Epithelial cell of alveolus of lung (primary cell): ENCODE results near the gene CEP170B. TPM values are rescaled to one million over a fixed set of nuclear protein-coding genes. Genes with fewer than 3 reads are reported as not detected.

Experiments
- total RNA-seq: library from RNA; depleted of rRNA; stranded (reverse); fragments of >200 nt; gene quantifications from 2 replicates; pipeline ENCODE4 v1.2.1, GENCODE V29; 2015

The CEP170B gene
- total RNA-seq: 12.9 and 14.6 TPM in 2 replicates

DNA sequence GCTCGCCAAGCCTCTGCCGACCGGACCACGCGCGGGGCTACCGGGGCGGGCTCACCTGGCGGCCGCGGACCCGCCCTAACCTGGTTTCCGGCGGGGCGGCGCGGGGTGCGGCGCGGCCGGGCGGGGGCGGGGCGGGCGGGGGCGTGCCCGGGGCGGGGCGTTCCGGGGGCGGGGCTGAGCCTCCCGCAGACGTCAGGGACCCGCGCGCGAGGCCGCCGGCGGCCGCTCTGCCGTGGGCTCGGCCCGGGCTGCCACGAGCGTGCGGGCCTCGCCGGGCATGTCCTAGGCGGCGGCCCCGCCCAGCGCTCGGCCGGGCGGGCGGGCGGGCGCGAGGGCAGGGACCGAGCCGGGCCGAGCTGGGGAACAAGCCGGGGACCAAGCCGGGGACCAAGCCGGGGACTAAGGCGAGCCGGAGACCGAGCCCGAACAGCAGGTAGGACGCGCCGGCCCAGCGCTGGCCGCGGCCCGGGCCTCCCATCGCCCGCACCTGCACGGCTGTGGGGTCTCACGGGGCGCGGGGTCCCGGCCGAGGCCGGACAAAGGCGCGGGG, at the start of gene CEP170B:
TSS of gene CEP170B (plus strand) at position 188 of the 550 bp plus-strand sequence. CDS start 3,183 bp downstream, outside the sequence.

GRCh38 chr14:104924421-104925213, 59.5 kb downstream of the CEP170B start, which contains the start of gene PLD4:
Gene PLD4 (plus strand): TSS chr14:104924879. CDS start chr14:104927141, 2,262 bp downstream.

Other genes with a start within 250 kb of the CEP170B start
- gene INF2, start 175.7 kb upstream of the CEP170B start, total RNA-seq: 34.7 and 35.0 TPM in 2 replicates
- gene ADSS1, start 141.0 kb upstream of the CEP170B start, total RNA-seq: 2.6 and 24.9 TPM in 2 replicates
- gene SIVA1, start 112.1 kb upstream of the CEP170B start, total RNA-seq: 248 and 283 TPM in 2 replicates
- gene AKT1, start 69.5 kb upstream of the CEP170B start, total RNA-seq: 126 and 130 TPM in 2 replicates
- 1.5 and 3.6 TPM in 2 replicates for gene ZBTB42, start 64.2 kb upstream of the CEP170B start, total RNA-seq
- not detected in 2 replicates for gene PLD4, start 59.6 kb downstream of the CEP170B start, total RNA-seq
- 7.6 and 22.5 TPM in 2 replicates for gene AHNAK2, start 113.1 kb downstream of the CEP170B start, total RNA-seq
- gene CLBA1, start 120.5 kb downstream of the CEP170B start, total RNA-seq: 8.3 and 8.9 TPM in 2 replicates
- gene CDCA4, start 155.8 kb downstream of the CEP170B start, total RNA-seq: 20.1 and 33.4 TPM in 2 replicates
- 0.13 and 0.16 TPM in 2 replicates for gene GPR132, start 200.2 kb downstream of the CEP170B start, total RNA-seq